ENCODE data around the gene MYLIP. TPM values are rescaled to one million over a fixed set of nuclear protein-coding genes. Genes with fewer than 3 reads are reported as not detected.

The MYLIP gene
- total RNA-seq, 4 donors from 2014 or later, result 32.0 to 54.6 (median 41.9) TPM

- TF ChIP-seq CTCF (IDR thresholded peaks at IDR 0.05; ENCODE audit: low read depth), result no peak
Measured at GRCh38 chr6:16088409-16088808, 40.5 kb upstream of the MYLIP start.

- TF ChIP-seq CTCF (IDR thresholded peaks at IDR 0.05; ENCODE audit: low read depth), result no peak
Measured at GRCh38 chr6:16089232-16090062, 39.4 kb upstream of the MYLIP start.

- TF ChIP-seq CTCF (IDR thresholded peaks at IDR 0.05; ENCODE audit: low read depth), result no peak
Measured at GRCh38 chr6:16090452-16090851, 38.4 kb upstream of the MYLIP start.

GRCh38 chr6:16090920-16091319 is 38.0 kb upstream of the MYLIP start:
- no peak for TF ChIP-seq CTCF (IDR thresholded peaks at IDR 0.05; ENCODE audit: low read depth)

GRCh38 chr6:16092140-16092539 is 36.7 kb upstream of the MYLIP start:
- TF ChIP-seq CTCF (IDR thresholded peaks at IDR 0.05; ENCODE audit: low read depth), result no peak

- TF ChIP-seq CTCF (IDR thresholded peaks at IDR 0.05; ENCODE audit: low read depth), result no peak
Measured at GRCh38 chr6:16092990-16093389, 35.9 kb upstream of the MYLIP start.

GRCh38 chr6:16095180-16095579 is 33.7 kb upstream of the MYLIP start:
- no peak for TF ChIP-seq CTCF (IDR thresholded peaks at IDR 0.05; ENCODE audit: low read depth)

All from subcutaneous adipose tissue (tissue), 4 donors.